H9 (cell line): Measurements from ENCODE around the gene SULF2. TPM values are rescaled to one million over a fixed set of nuclear protein-coding genes. Genes with fewer than 3 reads are reported as not detected.

Source experiments
- DNase-seq: peaks from one replicate; pipeline ENCODE4 v3.0.0-alpha.2; 2017
- H2AFZ ChIP-seq: one replicate; pipeline ENCODE4 v1.6.1; 2013; ENCODE audit warnings: mild to moderate bottlenecking, low read length, control low read depth, moderate library complexity
- H2AK5ac ChIP-seq: 2 replicates; pipeline ENCODE4 v1.6.1; 2013; ENCODE audit warnings: low read length, control low read depth, mixed read lengths; ENCODE audit not compliant: insufficient read length
- H2BK120ac ChIP-seq: one replicate; pipeline ENCODE4 v1.6.1; 2013; ENCODE audit warnings: low read depth, mild to moderate bottlenecking, low read length, control low read depth, inconsistent platforms; ENCODE audit not compliant: poor library complexity, severe bottlenecking
- H2BK12ac ChIP-seq: 2 replicates; pipeline ENCODE4 v1.6.1; 2013; ENCODE audit warnings: low read length, control low read depth, mixed read lengths, low read depth; ENCODE audit not compliant: insufficient read length
- H2BK15ac ChIP-seq: 2 replicates; pipeline ENCODE4 v1.6.1; 2013; ENCODE audit warnings: low read depth, low read length, control low read depth
- H2BK20ac ChIP-seq: one replicate; pipeline ENCODE4 v1.6.1; 2013; ENCODE audit warnings: low read depth, mild to moderate bottlenecking, low read length, control low read depth, inconsistent platforms; ENCODE audit not compliant: poor library complexity, severe bottlenecking
- H2BK5ac ChIP-seq: 2 replicates; pipeline ENCODE4 v1.6.1; 2013; ENCODE audit warnings: low read length, control low read depth, mixed read lengths; ENCODE audit not compliant: insufficient read length
- H3K14ac ChIP-seq: 2 replicates; pipeline ENCODE4 v1.6.1; 2013; ENCODE audit warnings: low read length, control low read depth; ENCODE audit not compliant: insufficient read depth
- H3K18ac ChIP-seq: 2 replicates; pipeline ENCODE4 v1.6.1; 2013; ENCODE audit warnings: low read depth, mild to moderate bottlenecking, mixed read lengths, low read length, control low read depth; ENCODE audit not compliant: insufficient read length
- H3K23ac ChIP-seq: 2 replicates; pipeline ENCODE4 v1.6.1; 2013; ENCODE audit warnings: low read length, control low read depth, mixed read lengths, low read depth; ENCODE audit not compliant: insufficient read length
- H3K23me2 ChIP-seq: 2 replicates; pipeline ENCODE4 v1.6.1; 2013; ENCODE audit warnings: low read depth, mild to moderate bottlenecking, mixed read lengths, low read length, control low read depth; ENCODE audit not compliant: insufficient read length, poor library complexity, severe bottlenecking
- H3K27ac ChIP-seq: 2 replicates; pipeline ENCODE4 v1.5.1; 2013; ENCODE audit warnings: low read length, control low read depth, mixed read lengths, low read depth; ENCODE audit not compliant: insufficient read length
- H3K27me3 ChIP-seq: 2 replicates; pipeline ENCODE4 v1.6.1; 2013; ENCODE audit warnings: low read length, control low read depth, inconsistent platforms; ENCODE audit not compliant: insufficient read depth
- H3K4ac ChIP-seq: 2 replicates; pipeline ENCODE4 v1.6.1; 2013; ENCODE audit warnings: low read depth, mild to moderate bottlenecking, control low read depth, inconsistent platforms, low read length, moderate library complexity
- H3K4me1 ChIP-seq: 2 replicates; pipeline ENCODE4 v1.6.1; 2013; ENCODE audit warnings: low read length, control low read depth, inconsistent platforms; ENCODE audit not compliant: insufficient read depth
- H3K4me2 ChIP-seq: 2 replicates; pipeline ENCODE4 v1.6.1; 2013; ENCODE audit warnings: low read length, control low read depth, mixed read lengths; ENCODE audit not compliant: insufficient read length, insufficient read depth
- H3K56ac ChIP-seq: 2 replicates; pipeline ENCODE4 v1.6.1; 2013; ENCODE audit warnings: low read depth, mild to moderate bottlenecking, mixed read lengths, low read length, control low read depth; ENCODE audit not compliant: insufficient read length
- H3K79me1 ChIP-seq: 2 replicates; pipeline ENCODE4 v1.6.1; 2013; ENCODE audit warnings: low read depth, mild to moderate bottlenecking, moderate library complexity, low read length, control low read depth, inconsistent platforms; ENCODE audit not compliant: insufficient read depth, poor library complexity, severe bottlenecking
- H3K79me2 ChIP-seq: 2 replicates; pipeline ENCODE4 v1.6.1; 2013; ENCODE audit warnings: low read length, control low read depth, inconsistent platforms; ENCODE audit not compliant: insufficient read depth
- H3K9ac ChIP-seq: 2 replicates; pipeline ENCODE4 v1.6.1; 2013; ENCODE audit warnings: low read length, control low read depth, mixed read lengths; ENCODE audit not compliant: insufficient read length; ENCODE audit errors: extremely low read depth
- H3K9me3 ChIP-seq: one replicate; pipeline ENCODE4 v1.6.1; 2013; ENCODE audit warnings: low read depth, low read length, inconsistent platforms; ENCODE audit not compliant: control insufficient read depth
- H3T11ph ChIP-seq: one replicate; pipeline ENCODE4 v1.6.1; 2013; ENCODE audit warnings: mild to moderate bottlenecking, low read length, control low read depth, inconsistent platforms
- H4K20me1 ChIP-seq: one replicate; pipeline ENCODE4 v1.6.1; 2013; ENCODE audit not compliant: control insufficient read depth, insufficient read length, insufficient read depth
- H4K5ac ChIP-seq: 2 replicates; pipeline ENCODE4 v1.6.1; 2013; ENCODE audit warnings: low read depth, mild to moderate bottlenecking, mixed read lengths, low read length, control low read depth; ENCODE audit not compliant: insufficient read length
- H4K8ac ChIP-seq: replicated peaks from 2 replicates; pipeline ENCODE4 v1.6.1; 2013; ENCODE audit warnings: low read length, control low read depth, mixed read lengths, low read depth; ENCODE audit not compliant: insufficient read length
- H4K91ac ChIP-seq: 2 replicates; pipeline ENCODE4 v1.6.1; 2013; ENCODE audit warnings: low read depth, mild to moderate bottlenecking, moderate library complexity, mixed read lengths, low read length, control low read depth; ENCODE audit not compliant: insufficient read length
- H3K27ac Mint-ChIP-seq, 3 experiments: 2 replicates in 2 of 3; 3 replicates in 1 of 3; pipeline ENCODE4 v1.8.0; 2020 to 2021; ENCODE audit warnings: mixed read lengths in 3 of 3, mild to moderate bottlenecking in 1 of 3, moderate library complexity in 1 of 3
- H3K27me3 Mint-ChIP-seq: 2 replicates; pipeline ENCODE4 v1.8.0; 2021; ENCODE audit warnings: low read depth, mild to moderate bottlenecking, moderate library complexity, mixed read lengths
- H3K36me3 Mint-ChIP-seq, 3 experiments: 2 replicates in 2 of 3; 3 replicates in 1 of 3; pipeline ENCODE4 v1.8.0; 2020 to 2021; ENCODE audit warnings: low read depth in 3 of 3, mixed read lengths in 3 of 3; ENCODE audit not compliant: insufficient read depth in 1 of 3
- H3K4me1 Mint-ChIP-seq, 2 experiments: 2 replicates each; pipeline ENCODE4 v1.8.0; 2020; ENCODE audit warnings: mixed read lengths in 2 of 2
- H3K4me3 Mint-ChIP-seq, 2 experiments: 2 replicates in 1 of 2; 3 replicates in 1 of 2; pipeline ENCODE4 v1.8.0; 2020 to 2021; ENCODE audit warnings: mild to moderate bottlenecking in 2 of 2, mixed read lengths in 2 of 2, moderate library complexity in 1 of 2
- H3K9me3 Mint-ChIP-seq, 2 experiments: 2 replicates in 1 of 2; 3 replicates in 1 of 2; pipeline ENCODE4 v1.8.0; 2020; ENCODE audit warnings: mild to moderate bottlenecking in 2 of 2, mixed read lengths in 2 of 2, moderate library complexity in 1 of 2
- WGBS: extraction: QIAGEN DNeasy Blood & Tissue Kit; methylation state at CpG from one replicate; pipeline ENCODE4 v1.1.7; 2013; ENCODE audit warnings: missing lambda C conversion rate, low lambda C conversion rate, mixed read lengths; ENCODE audit not compliant: insufficient read length; ENCODE audit errors: extremely low coverage; 5-methylcytosine and 5-hydroxymethylcytosine counted together
- total RNA-seq: library from RNA; stranded (reverse); gene quantifications from 2 replicates; pipeline ENCODE4 v1.2.1, GENCODE V29; 2021
- TF ChIP-seq, protein P1 (sequence below): fragments of 200-600 bp; sonication (generic); conservative IDR thresholded peaks from 3 replicates; pipeline ENCODE4 v1.8.0; 2021; ENCODE audit warnings: antibody characterized with exemption, mild to moderate bottlenecking

Gene SULF2
- total RNA-seq, 1 experiment from 2014 or later: 31.2 TPM

DNA sequence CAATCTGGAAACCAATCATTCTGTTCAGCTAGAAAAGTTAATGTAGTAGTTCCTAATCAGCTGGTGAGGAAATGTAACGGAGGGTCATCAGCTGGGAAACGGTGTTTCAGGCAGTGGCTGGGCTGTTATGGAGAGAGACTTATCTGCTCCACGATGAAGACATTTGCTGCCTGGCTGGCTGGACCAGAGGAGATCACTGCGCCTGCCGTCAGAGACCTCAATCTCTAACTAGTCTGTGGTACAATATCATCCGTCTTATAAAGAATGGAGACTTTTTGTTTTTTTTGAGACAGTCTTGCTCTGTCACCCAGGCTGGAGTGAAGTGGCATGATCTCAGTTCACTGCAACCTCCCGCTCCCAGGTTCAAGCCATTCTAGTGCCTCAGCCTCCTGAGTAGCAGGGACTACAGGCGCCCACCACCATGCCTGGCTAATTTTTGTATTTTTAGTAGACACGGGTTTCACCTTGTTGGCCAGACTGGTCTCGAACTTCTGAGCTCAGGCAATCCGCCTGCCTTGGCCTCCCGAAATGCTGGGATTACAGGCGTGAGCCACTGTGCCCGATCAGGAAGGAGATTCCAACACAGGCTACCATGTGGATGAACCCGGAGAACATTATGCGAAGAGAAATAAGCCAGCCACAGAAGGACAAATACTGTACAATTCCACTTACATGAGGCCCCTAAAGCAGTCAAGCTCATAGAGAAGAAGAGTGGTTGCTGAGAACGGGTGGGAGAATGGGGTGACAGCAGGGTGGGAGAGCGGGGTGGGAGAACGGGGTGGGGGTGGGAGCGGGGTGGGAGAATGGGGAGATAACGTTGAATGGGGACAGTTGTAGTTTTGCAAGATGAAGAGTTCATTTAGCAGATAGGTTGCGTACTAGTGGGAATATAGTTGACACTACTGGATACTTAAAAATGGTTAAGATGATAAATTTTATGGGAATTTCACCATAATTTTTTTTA is 115.1 kb downstream of the SULF2 start:
- Histone ChIP-seq H2BK20ac (no peak overlapping the region), H4K91ac (no peak overlapping the region), H2AK5ac (no peak overlapping the region), H3K4me1 (no peaks in the 10 kb centered on the region), H2AFZ (no peak overlapping the region), H3K4me2 (no peak overlapping the region), H3K14ac (no peak overlapping the region), H4K5ac (no peak overlapping the region), H2BK15ac (no peak overlapping the region), H3K23ac (no peak overlapping the region), H2BK12ac (no peak overlapping the region), H3K56ac (no peak overlapping the region), H3K79me1 (no peaks in the 10 kb centered on the region), H3K18ac (no peak overlapping the region), H3K27ac (no peak overlapping the region), H2BK5ac (no peak overlapping the region), H3K23me2 (no peaks in the 10 kb centered on the region), H3K4ac (no peak overlapping the region), H3K27me3 (no peaks in the 10 kb centered on the region), H4K8ac (no peak overlapping the region), H3T11ph (no peak overlapping the region), H4K20me1 (no peaks in the 10 kb centered on the region), H3K9me3 (no peaks in the 10 kb centered on the region), H2BK120ac (no peak overlapping the region), H3K9ac (no peak overlapping the region), H3K79me2 (no peaks in the 10 kb centered on the region)
- 100% methylated on average over 2 of the region's 22 CpGs for WGBS
- no peak for DNase-seq
- no peaks in the 10 kb centered on the region; the same call in none of the 2 replicates for H3K27me3 Mint-ChIP-seq
- TF ChIP-seq, protein P1, sequence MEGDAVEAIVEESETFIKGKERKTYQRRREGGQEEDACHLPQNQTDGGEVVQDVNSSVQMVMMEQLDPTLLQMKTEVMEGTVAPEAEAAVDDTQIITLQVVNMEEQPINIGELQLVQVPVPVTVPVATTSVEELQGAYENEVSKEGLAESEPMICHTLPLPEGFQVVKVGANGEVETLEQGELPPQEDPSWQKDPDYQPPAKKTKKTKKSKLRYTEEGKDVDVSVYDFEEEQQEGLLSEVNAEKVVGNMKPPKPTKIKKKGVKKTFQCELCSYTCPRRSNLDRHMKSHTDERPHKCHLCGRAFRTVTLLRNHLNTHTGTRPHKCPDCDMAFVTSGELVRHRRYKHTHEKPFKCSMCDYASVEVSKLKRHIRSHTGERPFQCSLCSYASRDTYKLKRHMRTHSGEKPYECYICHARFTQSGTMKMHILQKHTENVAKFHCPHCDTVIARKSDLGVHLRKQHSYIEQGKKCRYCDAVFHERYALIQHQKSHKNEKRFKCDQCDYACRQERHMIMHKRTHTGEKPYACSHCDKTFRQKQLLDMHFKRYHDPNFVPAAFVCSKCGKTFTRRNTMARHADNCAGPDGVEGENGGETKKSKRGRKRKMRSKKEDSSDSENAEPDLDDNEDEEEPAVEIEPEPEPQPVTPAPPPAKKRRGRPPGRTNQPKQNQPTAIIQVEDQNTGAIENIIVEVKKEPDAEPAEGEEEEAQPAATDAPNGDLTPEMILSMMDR: no peak
- peaks cover 0 to 4% (median 0%) of the 10 kb centered on the region in 3 experiments; a peak in 1 of 7 replicates for H3K36me3 Mint-ChIP-seq
- peaks cover 0 to 2% of the 10 kb centered on the region in 2 experiments; a peak in 1 of 5 replicates for H3K9me3 Mint-ChIP-seq
- H3K4me1 Mint-ChIP-seq: peaks cover under 1 to 11% of the 10 kb centered on the region in 2 experiments; a peak in 3 of 4 replicates
- no peak overlapping the region for H3K4me3 Mint-ChIP-seq
- H3K27ac Mint-ChIP-seq: no peak overlapping the region
